Activated T-cell treated with anti-CD3 and anti-CD28 coated beads, Interleukin-2, amount 50 U/mL, for 4 hours (primary cell): ENCODE measurements around the gene USP31. TPM values are rescaled to one million over a fixed set of nuclear protein-coding genes. Genes with fewer than 3 reads are reported as not detected.

ENCODE experiments used
- ATAC-seq, 2 donors: fragments of 200-7000 bp; cut with Tn5 transposase; one replicate each; pipeline ENCODE4 v1.10.0; 2021
- DNase-seq: peaks from one replicate; pipeline ENCODE4 v3.0.0-alpha.2; 2020
- H3K27me3 Mint-ChIP-seq: one replicate; pipeline ENCODE4 v1.8.0; 2021; ENCODE audit warnings: low read depth, mixed read lengths
- H3K36me3 Mint-ChIP-seq: one replicate; pipeline ENCODE4 v1.8.0; 2022; ENCODE audit warnings: mixed read lengths; ENCODE audit not compliant: insufficient read depth
- H3K4me1 Mint-ChIP-seq: one replicate; pipeline ENCODE4 v1.8.0; 2021; ENCODE audit warnings: low read depth, mixed read lengths
- H3K4me3 Mint-ChIP-seq: one replicate; pipeline ENCODE4 v1.8.0; 2021; ENCODE audit warnings: mild to moderate bottlenecking, moderate library complexity, mixed read lengths
- H3K9me3 Mint-ChIP-seq: one replicate; pipeline ENCODE4 v1.8.0; 2021; ENCODE audit warnings: mixed read lengths
- total RNA-seq, 3 donors: library from RNA; stranded (reverse); gene quantifications; one replicate each; pipeline ENCODE4 v1.2.1, GENCODE V29; 2021

USP31 gene
- total RNA-seq, 3 donors from 2014 or later = 11.3 to 11.9 (median 11.4) TPM

DNA sequence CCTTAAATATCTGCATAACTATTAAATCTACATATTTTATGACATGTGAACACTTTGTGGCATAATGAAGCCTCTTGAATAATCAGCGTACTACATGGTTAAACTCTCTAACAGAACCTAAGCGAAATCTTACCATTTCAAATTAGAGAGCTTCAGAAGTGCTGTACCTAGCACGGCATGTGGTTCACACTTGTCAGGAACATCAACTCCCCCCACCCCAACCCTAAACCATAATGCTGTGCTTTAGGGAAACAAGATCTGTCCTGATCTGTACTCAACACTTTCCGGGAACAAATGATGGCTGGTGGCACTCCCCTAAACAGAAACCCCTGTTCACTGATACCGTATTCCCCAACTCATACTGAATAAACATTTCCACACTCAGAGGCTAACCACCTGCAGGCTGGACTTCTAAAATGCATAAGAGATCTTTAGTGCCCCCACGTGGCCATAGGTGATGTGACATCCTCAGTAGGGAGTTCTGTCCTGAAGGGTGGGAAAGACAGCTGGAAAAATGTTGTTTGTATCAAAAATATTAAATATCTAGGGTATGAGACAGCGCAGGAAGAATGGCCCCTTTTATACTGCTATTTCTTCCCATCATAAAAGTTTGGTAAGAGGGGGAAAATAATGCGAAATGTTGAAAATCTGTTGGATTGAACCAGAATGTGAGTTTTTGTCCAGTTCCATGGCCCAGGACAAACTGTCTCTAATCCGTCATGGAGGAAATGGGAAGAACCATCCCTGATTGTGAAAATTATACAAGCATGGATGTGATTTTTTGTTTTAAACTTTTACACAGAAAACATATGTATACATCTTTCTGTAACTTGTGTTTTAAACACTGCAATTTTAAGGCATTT is 88.6 kb downstream of the USP31 start:
- H3K27me3 Mint-ChIP-seq = peaks cover 18% of the 10 kb centered on the region
- H3K4me1 Mint-ChIP-seq = no peaks in the 10 kb centered on the region
- no peaks in the 10 kb centered on the region for H3K9me3 Mint-ChIP-seq
- no peaks in the 10 kb centered on the region for H3K36me3 Mint-ChIP-seq
- H3K4me3 Mint-ChIP-seq = no peak overlapping the region
- ATAC-seq (peak; percentile 67 to 77), DNase-seq (peak; percentile 46)

DNA sequence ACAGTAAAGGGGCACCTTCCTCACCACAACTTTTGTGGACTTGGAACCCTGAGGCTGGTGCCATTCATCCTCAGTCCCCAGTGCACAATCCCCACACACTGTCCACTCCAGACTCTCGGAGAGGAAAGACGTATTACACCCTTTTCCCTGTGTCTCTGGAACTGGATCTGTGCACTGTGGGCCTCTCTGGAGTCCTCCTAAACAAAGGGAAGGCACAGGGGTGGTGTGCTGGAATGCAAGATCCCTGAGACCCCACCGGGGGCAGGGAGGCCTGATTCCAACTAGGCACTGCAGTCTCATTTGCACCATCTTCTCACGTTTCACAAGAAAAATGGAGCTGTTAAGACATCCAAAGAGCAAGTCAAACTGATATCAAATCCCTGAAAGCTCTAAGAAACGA is 89.8 kb downstream of the USP31 start:
- H3K4me1 Mint-ChIP-seq = no peaks in the 10 kb centered on the region
- DNase-seq (no peak), ATAC-seq (no peak)
- H3K4me3 Mint-ChIP-seq = no peak overlapping the region
- H3K36me3 Mint-ChIP-seq = no peaks in the 10 kb centered on the region
- H3K9me3 Mint-ChIP-seq = no peaks in the 10 kb centered on the region
- H3K27me3 Mint-ChIP-seq = peaks cover 20% of the 10 kb centered on the region

DNA sequence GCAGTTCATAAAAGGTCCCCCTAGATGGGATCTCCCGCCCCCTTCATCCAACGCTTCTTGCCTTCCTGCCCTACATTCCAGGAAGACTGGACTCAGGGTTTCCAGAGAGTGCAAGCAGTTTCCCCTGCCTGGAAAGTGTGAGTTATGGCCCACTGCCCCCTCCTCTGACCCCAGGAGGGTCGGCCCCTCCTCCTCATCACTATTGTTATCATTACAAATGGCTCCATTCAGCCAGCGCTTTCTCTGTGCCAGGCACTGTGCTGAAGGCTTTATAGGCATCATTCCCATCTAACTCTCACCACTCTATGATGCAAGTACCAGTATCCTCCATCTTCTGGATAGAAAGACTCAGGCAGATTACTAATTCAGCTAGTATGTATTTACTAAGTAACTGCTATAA is 90.7 kb downstream of the USP31 start:
- Mint-ChIP-seq H3K27me3 (peaks cover 22% of the 10 kb centered on the region), H3K4me1 (no peaks in the 10 kb centered on the region)

DNA sequence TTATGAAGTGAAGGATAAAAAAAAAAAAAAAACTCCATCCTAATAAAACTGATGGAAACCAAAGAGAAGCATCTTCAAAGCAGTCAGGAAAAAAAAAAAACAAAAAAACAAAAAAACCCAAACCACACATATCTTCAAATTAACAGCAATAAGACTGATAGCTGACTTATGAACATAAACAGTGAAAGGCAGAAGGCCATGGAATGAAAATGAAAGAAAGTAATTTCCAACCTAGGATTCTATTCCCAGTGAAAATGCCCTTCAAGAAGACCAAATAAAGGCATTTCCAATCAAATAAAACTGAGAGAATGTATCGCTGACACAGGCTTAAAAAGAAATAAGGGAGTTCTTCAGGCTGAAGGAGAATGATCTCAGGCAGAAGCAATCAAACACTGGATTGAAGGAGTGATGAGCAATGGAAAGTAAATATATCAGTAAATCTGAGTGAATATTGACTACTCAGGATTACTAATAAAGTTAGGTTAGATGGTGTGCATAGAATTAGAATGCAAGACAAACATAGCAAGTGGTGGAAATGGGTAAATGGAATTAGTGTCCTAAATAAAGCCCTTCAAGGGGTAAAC is 92.1 kb downstream of the USP31 start:
- H3K27me3 Mint-ChIP-seq = peaks cover 22% of the 10 kb centered on the region
- ATAC-seq (no peak), DNase-seq (no peak)
- H3K4me1 Mint-ChIP-seq = no peaks in the 10 kb centered on the region
- H3K36me3 Mint-ChIP-seq = no peaks in the 10 kb centered on the region
- no peaks in the 10 kb centered on the region for H3K9me3 Mint-ChIP-seq
- H3K4me3 Mint-ChIP-seq = no peak overlapping the region

More for the DNA sequence above, 90.7 kb downstream of the USP31 start:
- Mint-ChIP-seq H3K9me3 (no peaks in the 10 kb centered on the region), H3K4me3 (no peak overlapping the region), H3K36me3 (no peaks in the 10 kb centered on the region)
- ATAC-seq = no peak
- no peak for DNase-seq

DNA sequence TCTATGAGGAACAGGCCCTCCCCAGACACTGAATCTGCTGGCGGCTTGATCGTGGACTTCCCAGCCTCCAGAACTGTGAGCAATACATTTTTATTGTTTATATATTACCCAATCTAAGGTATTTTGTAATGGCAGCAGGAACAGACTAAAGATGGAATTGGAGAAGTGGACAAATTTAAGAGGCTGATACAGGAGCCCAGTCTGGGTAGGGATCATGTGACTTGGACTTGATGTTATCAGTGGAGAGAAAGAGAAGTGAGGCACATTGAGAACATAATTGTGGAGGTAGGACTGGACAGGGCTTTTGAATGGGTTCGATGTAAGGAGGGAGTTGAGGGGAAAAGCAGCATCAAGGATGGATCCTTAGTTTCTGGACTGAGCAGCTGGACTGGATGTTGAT is 93.8 kb downstream of the USP31 start:
- no peak for DNase-seq
- H3K4me1 Mint-ChIP-seq = no peaks in the 10 kb centered on the region
- peaks cover 28% of the 10 kb centered on the region for H3K27me3 Mint-ChIP-seq
- ATAC-seq = no peak
- no peaks in the 10 kb centered on the region for H3K9me3 Mint-ChIP-seq
- H3K4me3 Mint-ChIP-seq = no peak overlapping the region
- no peaks in the 10 kb centered on the region for H3K36me3 Mint-ChIP-seq

DNA sequence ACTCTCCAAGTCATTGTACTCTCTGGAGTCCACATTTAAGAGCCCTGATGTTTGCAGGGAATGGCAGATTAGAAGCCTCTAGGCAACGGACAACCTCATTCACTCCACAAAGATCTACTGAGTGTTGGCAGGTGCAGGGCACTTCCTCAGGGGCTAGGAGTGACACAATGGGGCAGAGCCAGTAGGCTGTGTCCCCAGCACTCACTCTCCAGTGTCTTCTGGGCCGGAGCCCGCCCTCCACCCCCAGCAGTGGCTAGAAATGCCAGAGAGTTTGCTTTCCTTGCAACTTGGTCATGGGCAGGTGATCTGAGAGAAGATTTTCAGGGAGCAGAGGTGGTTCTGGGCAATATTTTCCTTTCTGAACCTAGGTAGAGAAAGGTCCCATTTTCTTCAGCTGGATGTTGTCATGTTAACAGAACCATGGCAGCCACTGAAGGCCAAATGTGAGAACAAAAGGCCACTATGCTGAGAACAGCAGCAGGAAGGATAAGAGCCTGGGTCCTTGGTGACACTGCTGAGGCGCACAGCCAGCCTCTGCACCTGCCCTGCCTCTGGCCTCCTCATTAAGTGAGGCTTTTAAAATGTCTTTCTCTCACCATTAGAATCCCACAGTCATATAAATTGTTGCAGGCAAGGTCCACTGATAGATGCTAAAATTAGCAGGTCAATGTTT is 96.2 kb downstream of the USP31 start:
- H3K4me1 Mint-ChIP-seq = no peaks in the 10 kb centered on the region
- ATAC-seq (no peak), DNase-seq (no peak)
- H3K36me3 Mint-ChIP-seq = no peaks in the 10 kb centered on the region
- peaks cover 35% of the 10 kb centered on the region for H3K27me3 Mint-ChIP-seq
- H3K4me3 Mint-ChIP-seq = no peak overlapping the region
- no peaks in the 10 kb centered on the region for H3K9me3 Mint-ChIP-seq

DNA sequence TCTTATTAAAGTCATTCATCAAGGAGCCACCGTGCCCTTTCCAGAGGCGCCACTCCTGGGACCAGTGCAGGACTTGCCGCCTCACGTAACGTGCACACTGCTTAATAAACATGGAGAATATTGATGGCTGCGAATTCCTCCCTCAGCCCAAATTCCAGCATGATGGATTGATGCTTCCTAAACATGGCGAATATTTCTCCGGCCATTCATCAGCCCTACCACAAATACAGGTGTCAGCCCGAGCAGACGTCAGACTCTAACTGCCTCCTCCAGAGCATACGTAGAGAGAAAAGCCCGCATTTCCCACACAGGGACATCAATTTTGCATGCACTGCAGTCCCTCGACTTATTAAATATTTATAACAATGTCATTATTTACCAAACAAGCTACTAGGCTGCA is 97.0 kb downstream of the USP31 start:
- Mint-ChIP-seq H3K27me3 (peaks cover 40% of the 10 kb centered on the region), H3K36me3 (no peaks in the 10 kb centered on the region), H3K9me3 (no peaks in the 10 kb centered on the region), H3K4me1 (no peaks in the 10 kb centered on the region), H3K4me3 (no peak overlapping the region)
- no peak for ATAC-seq
- DNase-seq = no peak

DNA sequence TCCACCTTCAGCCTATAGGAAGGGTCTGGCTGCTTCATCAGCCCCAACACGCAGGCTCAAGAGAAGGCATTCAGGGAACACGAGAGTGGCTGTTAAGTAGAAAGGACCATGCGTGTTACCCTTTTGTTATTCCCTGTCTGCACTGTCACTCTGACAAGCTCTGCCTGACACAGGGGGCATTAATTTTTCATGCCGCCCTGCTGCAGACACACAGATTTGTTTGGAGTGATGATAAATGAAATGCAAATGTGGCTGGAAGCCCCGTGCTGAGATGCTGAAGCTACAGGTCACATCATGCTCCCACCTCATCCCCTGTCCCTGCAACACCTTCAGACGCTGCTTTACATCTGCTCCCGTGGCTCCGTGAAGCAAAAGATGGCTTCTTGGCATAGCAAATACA is 97.7 kb downstream of the USP31 start:
- H3K9me3 Mint-ChIP-seq = no peaks in the 10 kb centered on the region

DNA sequence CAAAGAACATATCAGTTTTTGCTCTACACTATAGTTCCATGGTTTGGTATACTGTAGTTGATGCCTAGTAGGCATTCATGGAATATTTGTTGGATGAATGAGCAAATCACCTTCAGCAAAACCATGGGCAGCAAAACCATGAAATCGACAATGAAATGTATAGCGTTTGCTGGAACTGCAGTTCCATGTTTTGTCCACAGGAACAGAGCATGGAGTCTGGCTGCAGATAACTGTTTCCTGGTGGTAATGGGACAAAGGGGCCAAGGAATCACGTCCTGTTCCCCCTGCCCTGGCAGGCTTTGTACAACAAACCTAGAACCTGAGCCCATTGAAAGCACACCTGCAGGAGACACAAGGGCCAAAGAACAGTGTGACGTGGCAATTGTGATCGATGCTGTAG is 101.1 kb downstream of the USP31 start:
- Mint-ChIP-seq H3K4me1 (no peaks in the 10 kb centered on the region), H3K27me3 (peaks cover 41% of the 10 kb centered on the region), H3K4me3 (no peak overlapping the region), H3K9me3 (peaks cover 5% of the 10 kb centered on the region), H3K36me3 (no peaks in the 10 kb centered on the region)
- no peak for ATAC-seq
- DNase-seq = no peak

More for the DNA sequence above, 97.7 kb downstream of the USP31 start:
- DNase-seq (no peak), ATAC-seq (no peak)
- no peaks in the 10 kb centered on the region for H3K4me1 Mint-ChIP-seq
- H3K4me3 Mint-ChIP-seq = no peak overlapping the region
- H3K36me3 Mint-ChIP-seq = no peaks in the 10 kb centered on the region
- peaks cover 36% of the 10 kb centered on the region for H3K27me3 Mint-ChIP-seq

DNA sequence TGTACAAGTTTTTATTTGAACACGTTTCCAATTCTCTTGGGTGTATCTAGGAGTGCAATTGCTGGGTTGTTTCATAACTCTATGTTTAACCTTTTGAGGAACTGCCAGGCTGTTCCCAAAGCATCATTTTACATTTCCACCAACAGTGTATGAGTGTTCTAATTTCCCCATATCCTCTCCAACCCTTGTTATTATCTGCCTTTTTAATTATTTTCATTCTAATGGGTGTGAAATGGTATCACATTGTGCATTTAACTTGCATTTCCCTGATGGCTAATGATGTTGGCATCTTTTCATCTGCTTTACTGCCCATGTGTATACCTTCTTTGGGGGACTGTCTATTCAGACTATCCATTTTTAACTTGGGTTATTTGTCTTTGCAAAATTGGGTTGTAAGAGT is 104.2 kb downstream of the USP31 start:
- H3K9me3 Mint-ChIP-seq = peaks cover 5% of the 10 kb centered on the region
- H3K36me3 Mint-ChIP-seq = no peaks in the 10 kb centered on the region
- H3K4me3 Mint-ChIP-seq = no peak overlapping the region
- ATAC-seq = no peak
- H3K4me1 Mint-ChIP-seq = no peaks in the 10 kb centered on the region
- peaks cover 36% of the 10 kb centered on the region for H3K27me3 Mint-ChIP-seq
- no peak for DNase-seq

DNA sequence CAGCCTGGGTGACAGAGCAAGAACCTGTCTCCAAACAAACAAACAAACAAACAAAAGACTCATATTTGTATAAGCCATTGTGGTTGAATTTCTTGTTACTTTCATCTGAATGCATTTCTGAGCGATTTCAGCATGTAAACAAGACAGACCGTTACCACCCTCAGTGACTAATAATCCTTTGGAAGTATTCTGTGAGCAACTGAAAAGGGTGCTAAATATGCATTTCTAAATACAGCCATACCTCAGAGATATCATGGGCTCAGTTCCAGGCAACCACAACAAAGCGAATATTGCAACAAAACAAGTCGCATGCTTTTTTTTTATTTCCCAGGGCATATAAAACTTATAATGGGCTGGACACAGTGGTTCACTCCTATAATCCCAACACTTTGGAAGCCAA is 109.0 kb downstream of the USP31 start:
- Mint-ChIP-seq H3K4me1 (no peaks in the 10 kb centered on the region), H3K9me3 (peaks cover 7% of the 10 kb centered on the region), H3K36me3 (no peaks in the 10 kb centered on the region), H3K27me3 (peaks cover 18% of the 10 kb centered on the region), H3K4me3 (no peak overlapping the region)
- DNase-seq = no peak
- no peak for ATAC-seq

DNA sequence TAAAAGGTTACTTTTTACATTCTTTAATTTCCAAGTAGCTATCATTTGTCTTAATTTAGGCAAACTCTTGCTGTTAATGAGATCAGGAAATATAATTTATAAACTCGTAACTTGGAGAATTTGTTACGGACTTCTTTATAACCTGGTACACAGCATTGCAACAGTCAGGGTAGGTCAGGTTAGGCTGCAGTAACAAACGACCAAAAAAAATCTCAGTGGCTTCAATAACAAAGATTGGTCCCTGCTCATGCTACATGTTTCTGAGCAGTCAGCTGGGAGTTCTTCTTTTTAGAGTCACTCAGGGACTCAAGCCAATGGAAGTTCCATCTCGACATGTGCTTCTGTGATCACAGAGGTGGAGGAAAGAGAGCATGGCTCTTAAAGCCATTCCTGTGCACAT is 110.1 kb downstream of the USP31 start:
- no peaks in the 10 kb centered on the region for H3K36me3 Mint-ChIP-seq
- peaks cover 3% of the 10 kb centered on the region for H3K9me3 Mint-ChIP-seq
- no peak for ATAC-seq
- no peak for DNase-seq
- no peak overlapping the region for H3K4me3 Mint-ChIP-seq
- H3K27me3 Mint-ChIP-seq = peaks cover 12% of the 10 kb centered on the region
- no peaks in the 10 kb centered on the region for H3K4me1 Mint-ChIP-seq

DNA sequence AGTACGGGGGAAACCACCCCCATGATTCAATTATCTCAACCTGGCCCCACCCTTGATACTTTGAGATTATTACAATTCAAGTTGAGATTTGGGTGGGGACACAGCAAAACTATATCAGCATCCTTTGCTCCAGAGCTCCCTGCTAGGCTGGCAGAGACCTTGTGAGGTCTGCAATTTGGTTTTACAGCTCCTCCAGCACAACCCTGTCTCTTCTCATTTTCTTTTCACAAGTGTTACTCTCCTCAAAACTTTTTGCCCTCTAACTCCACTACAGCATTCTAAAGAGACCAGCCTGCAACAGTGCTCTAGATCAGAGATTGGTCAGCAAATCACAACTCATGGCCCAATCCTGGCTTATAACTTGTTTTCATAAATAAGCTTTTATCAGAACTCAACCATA is 114.0 kb downstream of the USP31 start:
- H3K4me1 Mint-ChIP-seq = no peaks in the 10 kb centered on the region
- H3K9me3 Mint-ChIP-seq = peaks cover 8% of the 10 kb centered on the region
- ATAC-seq (no peak), DNase-seq (no peak)
- H3K27me3 Mint-ChIP-seq = peaks cover 16% of the 10 kb centered on the region
- H3K4me3 Mint-ChIP-seq = no peak overlapping the region
- no peaks in the 10 kb centered on the region for H3K36me3 Mint-ChIP-seq

DNA sequence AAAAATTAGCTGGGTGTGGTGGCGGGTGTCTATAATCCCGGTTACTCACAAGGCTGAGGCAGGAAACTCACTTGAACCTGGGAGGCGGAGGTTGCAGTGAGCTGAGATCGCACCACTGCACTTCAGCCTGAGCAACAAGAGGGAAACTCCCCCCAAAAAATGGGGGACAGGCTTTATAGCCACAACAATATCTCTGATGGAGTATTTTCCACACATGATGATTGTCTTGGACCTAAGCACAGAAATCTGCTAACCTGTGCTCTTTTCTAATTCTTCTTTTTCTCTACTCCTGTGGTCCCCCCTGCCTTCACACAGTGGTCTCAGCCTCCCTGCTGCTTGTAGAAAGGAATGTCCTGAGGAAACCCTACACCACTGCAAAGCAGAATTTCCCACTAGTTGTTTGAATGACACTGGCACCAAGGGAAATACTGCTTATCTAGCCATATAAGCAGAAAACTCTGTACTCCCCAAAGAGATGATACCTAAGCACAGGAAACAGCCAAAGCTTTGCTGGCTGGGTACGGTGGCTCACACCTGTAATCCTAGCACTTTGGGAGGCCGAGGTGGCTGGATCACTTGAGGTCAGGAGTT is 117.6 kb downstream of the USP31 start:
- no peak overlapping the region for H3K4me3 Mint-ChIP-seq
- DNase-seq = no peak
- H3K9me3 Mint-ChIP-seq = peaks cover 8% of the 10 kb centered on the region
- H3K27me3 Mint-ChIP-seq = peaks cover 19% of the 10 kb centered on the region
- no peaks in the 10 kb centered on the region for H3K36me3 Mint-ChIP-seq
- H3K4me1 Mint-ChIP-seq = no peaks in the 10 kb centered on the region
- ATAC-seq = no peak
